Measurements from ENCODE around the gene EREG.

EREG gene

DNA sequence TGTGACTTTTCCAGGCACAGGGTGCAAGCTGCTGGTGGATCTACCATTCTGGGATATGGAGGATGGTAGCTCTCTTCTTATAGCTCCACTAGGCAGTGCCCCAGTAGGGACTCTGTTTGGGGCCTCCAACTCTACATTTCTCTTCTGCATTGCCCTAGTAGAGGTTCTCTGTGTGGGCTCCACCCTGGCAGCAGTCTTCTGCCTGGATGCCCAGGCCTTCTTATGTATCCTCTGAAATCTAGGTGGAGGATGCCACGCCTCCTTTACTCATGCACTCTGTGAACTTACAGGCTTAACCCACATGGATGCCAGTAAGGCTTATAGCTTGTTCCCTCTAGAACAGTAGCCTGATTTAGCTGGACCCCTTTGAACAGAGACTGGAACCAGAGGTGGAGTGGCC lies 20.9 kb upstream of the EREG start:
- DNase-seq (ENCODE audit: low spot score), result no peak

DNA sequence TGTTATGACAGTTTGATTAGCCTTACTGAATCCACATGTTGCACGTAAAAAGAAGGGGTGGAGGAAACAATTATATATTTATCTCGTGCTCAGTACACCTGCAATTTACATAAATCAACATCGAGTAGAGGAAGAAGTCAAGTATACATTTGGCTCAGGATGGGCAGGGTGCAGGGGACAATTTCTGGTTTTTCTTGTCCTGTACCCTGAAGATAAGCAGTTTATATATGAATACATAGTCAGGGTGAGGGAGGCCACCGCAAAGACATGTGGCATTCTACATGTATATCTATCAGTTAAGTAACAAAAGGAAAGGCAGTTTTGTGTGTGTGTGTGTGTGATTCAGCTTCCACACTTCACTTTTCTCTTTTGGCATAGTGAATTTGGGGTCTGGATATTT lies 11.1 kb upstream of the EREG start:
- DNase-seq (ENCODE audit: low spot score), result no peak

DNA sequence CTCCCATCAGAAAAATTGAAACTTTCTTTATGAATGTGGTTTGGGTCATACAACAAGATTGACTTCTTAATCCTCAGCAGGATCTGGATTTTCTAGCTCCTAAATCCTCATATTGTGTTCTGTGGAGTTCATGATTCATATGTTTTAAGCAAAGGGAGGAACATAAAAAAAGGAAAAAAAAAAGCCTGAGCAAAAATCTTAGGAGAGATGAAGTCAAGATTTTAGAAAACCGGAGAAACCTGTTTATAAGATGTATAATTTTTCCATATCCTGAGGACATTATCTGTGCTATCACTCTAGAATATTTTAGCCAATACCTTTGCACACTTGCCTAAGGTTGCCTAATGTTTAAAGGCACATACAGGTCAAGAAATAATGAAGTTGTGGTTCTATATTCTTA lies 7.0 kb upstream of the EREG start:
- no peak for DNase-seq (ENCODE audit: low spot score)

DNA sequence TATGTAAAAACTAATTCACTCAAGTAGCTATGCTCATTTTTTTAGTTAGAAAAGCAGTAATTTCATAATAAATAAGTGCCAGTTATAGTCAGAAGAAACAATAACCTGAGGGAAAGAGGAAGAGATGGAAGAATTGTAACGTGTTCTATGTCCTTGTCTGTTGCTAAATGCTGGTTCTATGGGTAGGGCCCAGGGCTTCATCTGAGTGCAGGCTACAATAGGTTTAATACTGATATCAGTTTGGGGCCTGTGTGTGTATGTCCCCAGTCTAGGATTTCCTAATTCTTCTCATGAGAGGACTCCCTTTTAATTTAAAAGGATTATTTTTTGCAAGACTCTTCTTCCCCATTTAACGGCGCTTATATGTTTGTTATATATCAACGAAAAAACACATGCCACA lies 3.3 kb upstream of the EREG start:
- no peak for DNase-seq (ENCODE audit: low spot score)

DNA sequence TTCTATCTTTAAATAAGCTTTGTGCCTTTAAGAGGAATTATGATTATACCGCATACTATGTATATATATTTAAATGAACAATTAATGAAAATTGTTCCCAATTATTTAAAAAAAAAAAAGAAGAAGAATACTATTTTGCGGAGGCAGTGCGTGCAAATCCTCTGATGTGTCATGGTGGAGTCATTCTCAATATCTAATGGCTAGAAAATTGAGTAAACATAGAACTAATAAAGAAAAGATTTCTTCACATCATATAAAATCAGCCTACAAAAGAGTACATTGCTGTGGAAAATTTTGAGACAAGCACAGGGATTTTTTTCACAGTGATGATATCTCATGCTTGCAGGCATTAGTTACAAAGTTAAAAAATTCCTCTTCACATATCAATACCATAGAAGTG lies 2.6 kb upstream of the EREG start:
- DNase-seq (ENCODE audit: low spot score), result no peak

DNA sequence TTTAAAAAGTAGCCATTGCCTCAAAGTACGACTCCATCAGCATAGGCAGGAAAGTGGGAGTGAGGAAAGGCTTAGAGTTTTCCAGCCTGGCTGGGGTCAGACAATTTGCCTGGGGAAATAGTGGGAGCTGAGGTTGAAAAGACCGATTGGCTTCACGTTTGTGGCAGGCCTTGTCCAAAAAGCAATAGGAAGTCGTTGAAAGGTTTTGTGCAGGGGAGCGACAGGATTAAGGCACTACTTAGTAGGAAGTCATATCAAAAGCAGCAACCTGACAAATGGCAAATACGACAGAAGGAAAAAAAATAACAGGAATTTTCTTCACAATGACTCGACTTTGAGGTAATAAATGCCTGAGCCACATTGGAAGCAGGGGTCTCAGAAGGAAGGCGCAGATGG lies 691 bp upstream of the EREG start:
- DNase-seq (ENCODE audit: low spot score), result no peak

DNA sequence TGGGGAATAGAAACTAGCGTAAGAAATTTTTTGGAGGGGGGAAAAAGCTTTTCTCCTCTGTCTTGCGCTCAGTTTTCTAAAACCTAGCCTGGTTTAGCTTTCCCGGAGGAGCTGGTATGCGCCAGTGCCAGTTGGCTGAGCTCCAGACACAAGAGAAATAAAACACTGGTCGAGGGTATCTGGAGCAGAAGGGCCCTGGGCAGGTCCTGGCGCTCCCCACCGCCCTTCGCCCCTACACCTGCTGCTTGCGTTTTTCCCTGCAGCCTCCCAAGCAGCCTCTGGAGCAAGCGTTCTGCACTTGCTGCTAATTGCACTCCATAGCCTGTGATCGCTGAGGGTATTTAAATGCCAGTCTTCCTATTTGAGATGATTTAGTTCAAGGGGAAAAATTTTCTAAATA lies 816 bp downstream of the EREG start:
- no peak for DNase-seq (ENCODE audit: low spot score)

DNA sequence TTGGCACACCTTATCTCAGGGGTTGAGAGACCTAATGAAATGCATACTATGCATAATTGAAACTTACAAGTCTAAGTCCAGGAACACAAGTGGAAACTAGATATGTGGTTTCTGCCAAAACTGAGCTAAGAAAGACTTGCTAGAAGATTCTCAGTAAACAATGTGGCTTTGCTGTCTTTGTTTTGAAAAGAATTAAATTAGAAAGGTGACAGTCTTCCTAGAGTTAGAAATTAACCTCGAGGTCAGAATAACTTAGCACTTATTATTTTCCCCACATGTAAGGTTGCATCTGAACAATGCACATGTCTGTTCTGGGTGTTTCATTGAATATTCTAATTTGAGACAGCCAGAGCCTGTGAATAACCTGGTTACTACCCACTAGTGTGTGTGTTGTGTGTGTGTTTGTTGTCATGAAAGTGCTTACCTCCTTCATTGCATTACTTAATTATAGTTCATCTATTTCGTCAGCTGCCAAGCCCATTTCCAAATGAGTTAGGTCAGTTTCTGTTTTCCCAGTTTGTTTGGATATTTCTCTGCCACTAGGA lies 1.5 kb downstream of the EREG start:
- no peak for DNase-seq (ENCODE audit: low spot score)

DNA sequence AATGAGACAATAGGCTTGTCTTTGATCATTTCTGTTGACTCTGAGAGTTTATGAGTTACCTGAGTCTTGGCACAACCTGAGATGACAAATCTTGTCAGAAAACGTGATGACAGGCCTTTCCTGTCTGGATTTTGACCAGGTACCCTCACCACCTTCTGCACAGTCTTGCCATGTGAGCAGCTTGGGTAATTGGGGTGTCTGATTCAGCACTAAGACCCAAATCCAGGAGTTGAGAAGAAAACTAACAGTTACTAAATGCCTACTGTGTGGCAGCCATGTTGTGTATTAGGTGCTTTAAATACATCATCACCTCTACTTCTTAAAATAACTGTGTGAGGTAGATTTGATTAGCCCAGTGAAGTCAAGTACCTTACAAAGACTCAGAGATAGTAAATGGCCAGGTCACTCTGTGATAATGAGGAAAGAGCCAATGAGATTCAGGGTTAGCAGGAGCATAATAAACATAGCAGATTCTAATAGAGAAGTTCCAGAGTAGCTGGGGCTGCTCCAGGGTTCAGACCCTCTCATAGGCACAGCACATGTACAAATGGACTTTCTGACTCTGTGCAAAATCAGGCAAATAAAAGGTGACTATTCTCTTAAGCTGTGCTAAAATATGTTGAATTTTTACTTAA lies 2.8 kb downstream of the EREG start:
- DNase-seq (ENCODE audit: low spot score), result no peak

DNA sequence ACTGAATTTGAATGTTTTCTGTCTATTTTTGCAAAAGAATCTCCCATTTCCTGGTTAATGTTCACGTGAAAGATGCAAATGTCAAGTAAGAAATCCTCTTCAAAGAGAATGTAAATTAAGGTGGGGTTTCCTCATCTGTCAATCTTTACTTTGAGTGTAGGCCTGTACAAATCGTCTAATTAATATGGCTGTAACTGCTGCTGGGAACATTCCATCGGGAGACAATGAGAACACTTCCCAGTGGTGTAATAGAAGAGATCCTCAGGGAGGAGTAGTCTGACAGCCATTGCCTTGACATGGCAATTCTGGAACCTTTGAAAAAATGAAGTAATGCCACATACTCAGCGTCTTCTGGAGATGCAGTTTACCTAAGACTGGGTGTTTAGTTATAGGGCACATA lies 3.7 kb downstream of the EREG start:
- no peak for DNase-seq (ENCODE audit: low spot score)

DNA sequence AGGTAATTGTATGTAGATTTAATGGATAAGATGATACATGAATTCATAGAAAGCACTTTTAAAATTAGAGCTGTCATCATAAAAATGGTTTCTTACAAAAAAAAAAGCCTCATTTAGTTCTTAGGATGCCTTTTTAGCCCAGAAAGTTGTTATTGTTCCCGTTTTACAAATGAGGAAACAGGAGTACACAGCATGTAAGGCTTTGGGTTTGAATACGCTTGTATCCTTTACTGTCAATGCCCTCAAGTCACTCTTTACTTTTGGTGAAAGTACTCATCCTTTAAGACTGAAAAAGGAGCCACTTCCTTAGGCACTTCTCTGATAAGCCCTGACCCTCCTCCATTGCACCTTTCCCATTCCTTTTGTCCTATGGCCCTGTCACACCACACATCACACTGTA lies 4.9 kb downstream of the EREG start:
- no peak for DNase-seq (ENCODE audit: low spot score)

DNA sequence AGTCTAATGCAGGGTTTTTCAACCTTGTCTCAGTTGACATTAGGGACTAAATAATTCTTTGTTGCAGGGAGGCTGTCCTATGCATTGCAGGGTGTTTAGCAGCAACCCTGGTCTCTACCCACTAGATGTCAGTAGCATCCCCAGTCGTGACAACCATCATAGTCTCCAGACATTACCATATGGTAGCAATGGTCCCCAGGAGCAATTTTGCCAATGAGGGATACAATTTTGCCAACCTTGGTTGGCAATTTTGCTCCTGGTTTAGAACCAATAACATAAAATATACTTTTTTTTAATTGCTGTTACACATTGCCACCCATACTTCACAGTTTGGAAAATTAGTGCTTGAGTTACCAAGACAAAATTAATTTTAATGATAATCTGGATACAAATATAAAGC lies 6.0 kb downstream of the EREG start:
- DNase-seq (ENCODE audit: low spot score), result peak; percentile 51

DNA sequence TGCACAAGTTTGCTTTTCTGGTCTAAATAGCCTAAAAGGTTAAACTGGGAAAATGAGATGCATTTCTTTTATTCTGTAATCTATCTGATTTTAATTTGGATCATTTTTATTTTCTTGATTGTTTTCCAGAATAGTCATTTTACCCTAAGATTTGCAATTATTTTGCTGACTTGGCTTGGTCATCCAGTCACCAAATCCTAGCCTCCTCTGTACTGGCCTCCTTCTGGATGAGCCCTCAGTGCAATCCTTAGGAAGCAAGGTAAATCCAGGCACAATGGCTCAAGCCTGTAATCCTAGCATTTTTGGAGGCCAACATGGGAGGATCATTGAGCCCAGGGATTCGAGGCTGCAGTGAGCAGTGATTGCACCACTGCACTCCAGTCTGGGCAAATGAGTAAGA lies 9.2 kb downstream of the EREG start:
- no peak for DNase-seq (ENCODE audit: low spot score)

DNA sequence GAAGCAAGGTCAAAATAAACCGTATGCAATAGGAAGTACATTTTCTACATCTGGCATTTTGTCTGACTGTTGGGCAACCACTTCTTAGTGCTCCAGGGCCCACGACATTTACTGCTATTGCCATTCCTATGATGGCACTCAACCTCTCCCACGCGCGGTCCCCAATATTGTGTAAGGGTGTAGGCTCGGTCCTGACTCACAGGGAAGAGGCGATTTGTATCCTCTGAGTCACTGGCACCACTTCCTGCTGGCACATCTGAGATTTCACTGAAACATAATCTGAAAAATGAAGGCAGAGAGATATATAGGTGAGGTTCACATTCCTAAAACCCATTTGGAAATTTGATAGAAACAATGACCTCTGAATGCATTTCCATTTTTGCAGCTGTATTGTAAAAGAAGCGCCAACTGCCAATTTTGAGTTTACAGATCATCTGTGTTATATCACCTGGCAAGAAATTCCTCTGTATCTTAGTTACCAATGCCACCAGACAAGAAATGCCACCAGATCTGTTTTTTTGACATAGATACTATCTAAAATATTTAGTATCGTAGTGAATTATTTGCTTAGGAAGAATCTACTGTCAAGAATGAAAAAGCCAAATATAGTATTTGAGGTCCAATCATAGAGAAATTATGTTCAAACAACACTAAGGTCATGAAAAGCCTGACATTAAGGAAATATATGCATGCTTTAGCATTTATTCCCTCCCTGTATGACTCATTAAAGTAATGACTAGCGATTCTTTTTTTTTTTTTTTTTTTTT lies 9.8 kb downstream of the EREG start:
- DNase-seq (ENCODE audit: low spot score), result no peak

DNA sequence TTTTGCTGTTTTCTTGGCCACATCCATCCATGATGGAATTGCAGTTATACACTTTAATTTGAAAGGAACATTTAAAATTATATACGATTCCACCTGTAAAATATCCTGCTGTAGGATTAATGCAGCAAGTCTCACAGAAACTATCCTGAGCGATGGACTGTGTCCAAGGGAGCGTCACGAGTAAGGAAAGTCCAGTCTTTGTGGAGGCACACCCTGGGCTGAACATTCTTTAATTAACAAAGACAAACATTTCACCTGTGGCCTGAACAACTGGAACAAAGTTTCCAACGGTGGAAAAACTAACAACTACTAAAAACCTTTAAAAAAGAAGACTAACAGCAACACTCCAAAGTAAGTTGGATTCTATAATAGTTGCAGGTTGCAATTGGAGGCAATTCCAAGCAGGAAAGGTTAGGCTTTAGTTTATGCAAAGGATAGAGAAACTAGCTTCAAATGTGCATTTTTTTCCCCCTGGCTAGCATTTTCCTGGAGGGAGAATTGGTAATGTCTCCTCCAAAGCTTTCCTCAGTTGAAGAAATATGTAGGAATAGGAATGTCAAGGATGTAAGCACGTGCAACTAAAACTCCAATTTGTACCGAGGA lies 11.0 kb downstream of the EREG start:
- no peak for DNase-seq (ENCODE audit: low spot score)

DNA sequence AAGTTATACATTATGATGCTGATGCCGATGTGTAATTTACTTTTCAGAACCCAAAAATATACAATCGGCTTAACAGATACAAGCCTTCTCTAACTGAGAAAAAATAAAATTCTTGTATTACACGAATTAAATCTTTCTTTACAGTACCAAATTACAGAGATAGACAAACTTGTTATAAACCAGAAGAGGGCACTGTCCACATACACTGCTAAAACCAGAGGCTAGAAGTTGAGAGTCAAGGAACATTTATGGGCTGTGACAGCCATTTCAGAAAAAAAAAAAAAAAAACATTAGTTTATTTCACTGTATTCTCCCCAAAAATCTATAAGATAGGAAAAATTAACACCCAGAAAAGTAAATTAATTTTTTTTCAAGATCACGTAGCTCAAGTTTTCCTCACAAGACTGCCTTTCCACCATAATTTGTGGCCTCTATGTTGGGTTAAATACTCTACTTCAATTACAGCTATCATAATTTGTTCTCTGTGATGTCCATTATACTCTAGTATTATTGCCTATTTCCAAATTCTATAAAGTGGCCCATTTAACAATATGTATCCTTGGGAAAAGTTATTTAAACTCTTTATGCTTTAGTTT lies 12.0 kb downstream of the EREG start:
- peak; percentile 44 for DNase-seq (ENCODE audit: low spot score)

DNA sequence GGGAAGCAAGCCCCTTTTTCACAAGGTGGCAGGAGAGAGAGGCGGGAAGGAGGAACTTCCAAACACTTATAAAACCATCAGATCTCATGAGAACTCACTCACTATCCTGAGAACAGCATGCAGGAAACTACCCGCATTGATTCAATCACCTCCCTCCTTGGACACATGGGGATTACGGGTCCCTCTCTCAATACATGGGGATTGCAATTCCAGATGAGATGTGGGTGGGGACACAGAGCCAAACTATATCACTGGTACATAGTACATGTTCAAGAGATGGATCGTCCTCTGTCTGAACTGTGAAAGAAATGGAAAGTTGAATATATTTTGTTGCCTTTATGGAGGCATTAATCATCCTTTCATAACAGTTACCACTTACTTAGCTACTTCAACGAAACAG lies 12.8 kb downstream of the EREG start:
- DNase-seq (ENCODE audit: low spot score), result no peak

DNA sequence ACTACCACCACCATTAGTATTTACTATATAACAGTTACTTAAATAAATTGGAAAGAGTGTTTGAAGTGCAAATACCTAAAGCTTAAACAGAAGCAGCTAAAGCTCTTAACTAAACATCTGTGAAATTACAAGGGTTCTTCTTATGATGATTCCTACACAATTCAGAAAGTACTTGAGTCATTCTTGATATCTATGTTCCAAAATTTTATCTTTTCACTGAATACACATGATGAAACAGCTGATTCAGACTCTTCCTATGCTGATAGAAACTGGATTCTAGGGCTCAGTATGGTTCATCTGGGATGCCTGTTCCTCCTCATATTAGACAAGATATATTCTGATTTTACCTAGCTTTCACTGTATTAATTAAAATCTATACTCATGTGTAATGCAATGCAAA lies 13.6 kb downstream of the EREG start:
- DNase-seq (ENCODE audit: low spot score), result no peak

DNA sequence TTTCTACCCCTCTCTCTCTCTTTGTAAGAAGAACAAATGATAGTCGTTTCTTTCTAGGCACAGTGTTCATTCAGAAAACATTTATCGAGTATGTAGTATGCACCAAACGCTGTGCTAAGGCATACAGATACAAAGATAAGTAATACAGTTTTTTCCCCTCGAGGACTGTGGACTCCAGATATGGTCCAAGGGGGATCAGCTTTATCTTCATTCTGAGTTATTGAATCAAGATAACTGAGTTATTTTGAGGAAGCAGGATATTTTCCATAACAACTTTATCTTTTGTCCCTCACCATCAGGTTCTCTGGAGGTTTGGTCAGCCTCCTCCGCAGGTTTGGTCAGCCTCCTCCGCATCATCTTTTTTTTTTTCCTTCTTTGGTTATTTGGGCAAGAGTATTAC lies 15.0 kb downstream of the EREG start:
- no peak for DNase-seq (ENCODE audit: low spot score)

DNA sequence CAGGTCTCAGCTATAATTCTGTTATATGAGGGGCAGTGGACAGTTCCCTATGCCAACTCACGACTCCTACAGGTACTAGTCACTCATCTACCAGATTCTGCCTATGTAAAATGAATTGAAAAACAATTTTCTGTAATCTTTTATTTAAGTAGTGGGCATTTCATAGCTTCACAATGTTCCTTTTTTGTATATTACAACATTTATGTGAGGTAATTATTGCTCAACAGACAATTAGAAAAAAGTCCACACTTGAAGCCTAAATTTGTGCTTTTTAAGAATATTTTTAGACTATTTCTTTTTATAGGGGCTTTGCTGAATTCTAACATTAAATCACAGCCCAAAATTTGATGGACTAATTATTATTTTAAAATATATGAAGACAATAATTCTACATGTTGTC lies 20.4 kb downstream of the EREG start:
- DNase-seq (ENCODE audit: low spot score), result no peak

DNA sequence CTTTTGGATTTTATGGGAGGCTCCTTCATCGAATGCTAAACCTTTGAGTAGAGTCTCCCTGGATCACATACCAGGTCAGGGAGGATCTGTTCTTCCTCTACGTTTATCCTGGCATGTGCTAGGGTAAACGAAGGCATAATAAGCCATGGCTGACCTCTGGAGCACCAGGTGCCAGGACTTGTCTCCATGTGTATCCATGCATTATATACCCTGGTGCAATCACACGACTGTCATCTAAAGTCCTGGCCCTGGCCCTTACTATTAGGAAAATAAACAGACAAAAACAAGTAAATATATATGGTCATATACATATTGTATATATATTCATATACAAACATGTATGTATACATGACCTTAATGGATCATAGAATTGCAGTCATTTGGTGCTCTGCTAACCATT lies 21.2 kb downstream of the EREG start:
- DNase-seq (ENCODE audit: low spot score), result no peak

DNA sequence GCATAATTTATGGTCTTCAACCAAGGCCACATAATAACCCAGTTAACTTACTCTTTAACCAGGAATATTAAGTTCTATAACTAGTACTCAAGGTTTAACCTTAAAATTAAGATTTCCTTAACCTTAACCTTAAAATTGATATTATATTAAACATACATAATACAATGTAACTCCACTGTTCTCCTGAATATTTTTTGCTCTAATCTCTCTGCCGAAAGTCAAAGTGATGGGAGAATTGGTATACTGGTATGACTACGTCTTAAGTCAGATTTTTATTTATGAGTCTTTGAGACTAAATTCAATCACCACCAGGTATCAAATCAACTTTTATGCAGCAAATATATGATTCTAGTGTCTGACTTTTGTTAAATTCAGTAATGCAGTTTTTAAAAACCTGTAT lies 22.8 kb downstream of the EREG start:
- DNase-seq (ENCODE audit: low spot score), result no peak

DNA sequence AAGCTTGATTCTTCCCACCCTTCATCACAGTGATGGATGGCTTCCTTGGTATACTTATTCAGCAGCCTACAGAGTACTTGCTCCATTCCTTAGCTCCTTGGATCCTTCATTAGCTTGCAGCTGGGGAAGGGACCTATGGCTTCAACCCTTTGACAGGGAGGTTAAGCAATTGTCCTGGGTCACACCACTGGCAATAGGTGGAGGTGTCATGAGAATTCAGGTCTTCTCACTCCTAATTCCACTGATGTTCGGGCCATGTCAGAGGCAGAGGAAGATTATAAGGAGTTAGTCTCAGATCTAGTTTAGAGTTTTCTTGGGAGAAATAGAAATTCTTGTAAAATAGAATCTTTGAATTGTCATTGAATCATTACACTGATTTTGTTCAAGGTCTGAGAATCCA lies 24.5 kb downstream of the EREG start:
- no peak for DNase-seq (ENCODE audit: low spot score)
